Endothelial cell of umbilical vein (primary cell): ENCODE data around the gene CXCR5. TPM values are rescaled to one million over a fixed set of nuclear protein-coding genes. Genes with fewer than 3 reads are reported as not detected.

ENCODE experiments used
- BruUV-seq: library from RNA; stranded (reverse); fragments of 400-500 nt; replicated peaks from 2 replicates; lab custom pipeline; 2021; lab: Mats Ljungman, UMichigan
- CTCF ChIA-PET: fragments of 300-600, 350-600 bp; sonication (Branson Sonifier 250); formaldehyde crosslinking; loops from one replicate; lab custom pipeline; 2021; ENCODE audit warnings: antibody characterized with exemption, inconsistent platforms; lab: Charles Lee
- POLR2A ChIA-PET: fragments of 300-600, 350-600 bp; sonication (Branson Sonifier 250); formaldehyde crosslinking; loops from one replicate; lab custom pipeline; 2021; ENCODE audit warnings: antibody characterized with exemption, inconsistent platforms; lab: Charles Lee
- DNase-seq: peaks from one replicate; pipeline ENCODE4 v3.0.0-alpha.2; 2011; ENCODE audit warnings: low read depth, low spot score
- FAIRE-seq: peaks from 2 replicates; lab custom pipeline; 2011; peaks lifted over from hg19 to GRCh38; lab: Jason Lieb, UNC
- H2AFZ ChIP-seq: 2 replicates; pipeline ENCODE4 v1.6.0; 2012; ENCODE audit warnings: low read depth, low read length, control low read depth, inconsistent platforms
- H3K27ac ChIP-seq: 2 replicates; pipeline ENCODE4 v1.5.1; 2011; ENCODE audit warnings: low read depth, mild to moderate bottlenecking, control low read depth, low read length, moderate library complexity; ENCODE audit not compliant: insufficient read depth
- H3K27me3 ChIP-seq, 2 experiments: 2 replicates each; pipeline versions ENCODE4 v1.6.0 to v1.6.1; 2011; ENCODE audit warnings: low read length in 2 of 2, mixed read lengths in 1 of 2; ENCODE audit not compliant: control insufficient read depth in 2 of 2, insufficient read depth in 2 of 2
- H3K36me3 ChIP-seq, 2 experiments: 2 replicates in 1 of 2; 3 replicates in 1 of 2; pipeline ENCODE4 v1.5.1; 2011; ENCODE audit warnings: low read length in 2 of 2, mild to moderate bottlenecking in 1 of 2, moderate library complexity in 1 of 2; ENCODE audit not compliant: control insufficient read depth in 2 of 2, insufficient read depth in 2 of 2; ENCODE audit errors: extremely low read depth in 1 of 2
- H3K4me1 ChIP-seq: 3 replicates; pipeline ENCODE4 v1.5.1; 2011; ENCODE audit warnings: mild to moderate bottlenecking, low read length; ENCODE audit not compliant: control insufficient read depth, insufficient read depth; ENCODE audit errors: extremely low read depth
- H3K4me2 ChIP-seq: 2 replicates; pipeline ENCODE4 v1.6.1; 2011; ENCODE audit warnings: low read length, control low read depth, mixed read lengths; ENCODE audit not compliant: insufficient read depth
- H3K4me3 ChIP-seq, 3 experiments: fragments of 200-600 bp in 1 of 3; sonication (generic), shearing (Covaris generic) in 1 of 3; replicated peaks in 1 of 3; 2 replicates each; pipeline ENCODE4 v1.5.1; 2011 to 2016; ENCODE audit warnings: control low read depth in 3 of 3, low read length in 3 of 3, mild to moderate bottlenecking in 2 of 3, inconsistent platforms in 1 of 3, low read depth in 1 of 3, moderate library complexity in 1 of 3; ENCODE audit not compliant: insufficient read depth in 1 of 3
- H3K79me2 ChIP-seq: 2 replicates; pipeline ENCODE4 v1.6.0; 2012; ENCODE audit warnings: low read length, inconsistent platforms; ENCODE audit not compliant: control insufficient read depth, insufficient read depth
- H3K9ac ChIP-seq: replicated peaks from 2 replicates; pipeline ENCODE3; 2011; ENCODE audit warnings: low read length, control low read depth; ENCODE audit not compliant: insufficient read depth; ENCODE audit errors: extremely low read depth
- H3K9me1 ChIP-seq: replicated peaks from 3 replicates; pipeline ENCODE4 v1.6.0; 2011; ENCODE audit warnings: mild to moderate bottlenecking, low read length; ENCODE audit not compliant: control insufficient read depth, insufficient read depth; ENCODE audit errors: extremely low read depth
- H3K9me3 ChIP-seq: replicated peaks from 2 replicates; pipeline ENCODE4 v1.5.1; 2012; ENCODE audit warnings: low read length, inconsistent platforms; ENCODE audit not compliant: control insufficient read depth, insufficient read depth
- H4K20me1 ChIP-seq: replicated peaks from 2 replicates; pipeline ENCODE3; 2011; ENCODE audit warnings: mild to moderate bottlenecking, low read length; ENCODE audit not compliant: control insufficient read depth, insufficient read depth; ENCODE audit errors: extremely low read depth
- FOS ChIP-seq: IDR thresholded peaks from 2 replicates; pipeline ENCODE4 v1.6.1; 2011; ENCODE audit warnings: mild to moderate bottlenecking, low read length, moderate library complexity, borderline replicate concordance; ENCODE audit not compliant: insufficient read depth
- GATA2 ChIP-seq: IDR thresholded peaks from 2 replicates; pipeline ENCODE4 v1.7.0; 2011; ENCODE audit warnings: low read depth, mild to moderate bottlenecking, moderate library complexity, mixed read lengths, low read length; ENCODE audit not compliant: insufficient read length, insufficient read depth
- JUN ChIP-seq: IDR thresholded peaks from 2 replicates; pipeline ENCODE4 v1.6.1; 2011; ENCODE audit warnings: borderline replicate concordance, low read depth; ENCODE audit not compliant: insufficient read length, insufficient read depth
- MYC ChIP-seq: IDR thresholded peaks from one replicate; pipeline ENCODE4 v1.6.1; 2011; ENCODE audit warnings: mild to moderate bottlenecking, low read depth, low read length
- POLR2A ChIP-seq: IDR thresholded peaks from 2 replicates; pipeline ENCODE4 v1.6.1; 2012; ENCODE audit warnings: low read depth, mild to moderate bottlenecking, control low read depth, low read length
- POLR2AphosphoS5 ChIP-seq: IDR thresholded peaks from 2 replicates; pipeline ENCODE4 v1.6.1; 2012; ENCODE audit warnings: low read depth, mild to moderate bottlenecking, control low read depth, low read length, moderate library complexity; ENCODE audit not compliant: insufficient read depth
- dilution Hi-C: fragments of 300-500 bp; cut with MboI; formaldehyde crosslinking; loops from one replicate; pipeline ENCODE4 v1.15.0; 2019; ENCODE audit warnings: low sequenced_read_pairs; ENCODE audit not compliant: extremely low pct_ligation_motif_present
- intact Hi-C: fragments of 100-400 bp; cut with micrococcal nuclease; formaldehyde crosslinking; loops from one replicate; pipeline ENCODE4 v1.10.0; 2022
- polyA plus RNA-seq, 4 experiments: library from polyadenylated mRNA; depleted of rRNA in 3 of 4; stranded (reverse) in 3 of 4; unstranded in 1 of 4; fragments of >200 nt; gene quantifications; 2 replicates each; pipeline versions ENCODE4 v1.2.1 to v1.2.3, GENCODE V29; 2011 to 2012; ENCODE audit warnings: missing spikeins in 1 of 4
- total RNA-seq: library from RNA; stranded (reverse); gene quantifications from 2 replicates; pipeline ENCODE4 v1.2.3, GENCODE V29; 2021
- TF ChIP-seq, protein P1 (sequence below), 2 donors: IDR thresholded peaks; 1 replicate in 1 of 2; 2 replicates in 1 of 2; pipeline ENCODE4 v1.5.1; 2011; ENCODE audit warnings: low read length in 2 of 2, mild to moderate bottlenecking in 2 of 2, moderate library complexity in 2 of 2, control low read depth in 1 of 2, inconsistent platforms in 1 of 2, low read depth in 1 of 2; ENCODE audit not compliant: insufficient read depth in 1 of 2; ENCODE audit errors: extremely low read depth in 1 of 2
- TF ChIP-seq, protein P2 (sequence below): IDR thresholded peaks from 2 replicates; pipeline ENCODE4 v1.6.1; 2011; ENCODE audit not compliant: insufficient read depth, insufficient read length

Gene CXCR5
- total and polyA plus RNA-seq, 2 donors (not counting 3 experiments of a cell fraction or from before 2014, with no cell fraction given), result not detected

DNA sequence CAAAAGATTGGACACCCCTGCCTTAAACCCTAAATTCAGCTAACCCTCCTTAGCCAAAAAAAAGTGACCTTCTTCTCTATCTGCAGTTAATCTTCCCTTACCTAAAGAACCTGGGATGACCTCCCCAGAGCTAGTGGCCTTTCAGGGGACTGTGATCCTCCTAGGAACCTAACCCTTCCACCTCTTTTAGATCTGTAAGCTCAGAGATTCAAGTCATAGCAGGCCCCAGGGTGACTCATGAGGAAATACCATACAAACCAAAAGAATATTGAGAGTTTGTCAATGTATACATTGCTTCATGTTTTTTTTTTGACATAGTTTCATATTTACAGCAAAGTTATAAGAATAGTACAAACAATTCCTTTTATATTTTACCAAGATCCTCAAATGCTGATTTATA, 38.3 kb upstream of the CXCR5 start:
- TF ChIP-seq FOS, result peak; percentile 38
- no peak for TF ChIP-seq GATA2
- dilution Hi-C loops (no loop called here), intact Hi-C loops (no loop called here)
- H3K36me3 ChIP-seq, result no peaks in the 10 kb centered on the region
- H3K4me1 ChIP-seq, result peaks cover 4% of the 10 kb centered on the region
- CTCF ChIA-PET, result interaction anchor here (0.6 to 1.2 kb wide), 3 partner anchors 15 to 53 kb away, joined by 3 to 4 read pairs (median 4); no protein-coding TSS in a partner anchor
- H3K4me2 ChIP-seq, result no peak overlapping the region
- BruUV-seq, result no TSS peak
- no peak overlapping the region for H3K4me3 ChIP-seq
- no peaks in the 10 kb centered on the region for H3K79me2 ChIP-seq
- no peaks in the 10 kb centered on the region for H4K20me1 ChIP-seq
- no peak overlapping the region for H2AFZ ChIP-seq
- H3K9ac ChIP-seq, result no peak overlapping the region
- no peaks in the 10 kb centered on the region for H3K9me3 ChIP-seq
- H3K27ac ChIP-seq, result no peak overlapping the region
- peak; percentile 15 for DNase-seq
- peaks cover 0 to 6% of the 10 kb centered on the region in 2 experiments for H3K27me3 ChIP-seq
- POLR2A ChIA-PET, result interaction anchor here (0.6 kb wide), 1 partner anchor 19 kb away, joined by 4 read pairs; no protein-coding TSS in a partner anchor
- peak; percentile 58 for FAIRE-seq
- H3K9me1 ChIP-seq, result no peaks in the 10 kb centered on the region

DNA sequence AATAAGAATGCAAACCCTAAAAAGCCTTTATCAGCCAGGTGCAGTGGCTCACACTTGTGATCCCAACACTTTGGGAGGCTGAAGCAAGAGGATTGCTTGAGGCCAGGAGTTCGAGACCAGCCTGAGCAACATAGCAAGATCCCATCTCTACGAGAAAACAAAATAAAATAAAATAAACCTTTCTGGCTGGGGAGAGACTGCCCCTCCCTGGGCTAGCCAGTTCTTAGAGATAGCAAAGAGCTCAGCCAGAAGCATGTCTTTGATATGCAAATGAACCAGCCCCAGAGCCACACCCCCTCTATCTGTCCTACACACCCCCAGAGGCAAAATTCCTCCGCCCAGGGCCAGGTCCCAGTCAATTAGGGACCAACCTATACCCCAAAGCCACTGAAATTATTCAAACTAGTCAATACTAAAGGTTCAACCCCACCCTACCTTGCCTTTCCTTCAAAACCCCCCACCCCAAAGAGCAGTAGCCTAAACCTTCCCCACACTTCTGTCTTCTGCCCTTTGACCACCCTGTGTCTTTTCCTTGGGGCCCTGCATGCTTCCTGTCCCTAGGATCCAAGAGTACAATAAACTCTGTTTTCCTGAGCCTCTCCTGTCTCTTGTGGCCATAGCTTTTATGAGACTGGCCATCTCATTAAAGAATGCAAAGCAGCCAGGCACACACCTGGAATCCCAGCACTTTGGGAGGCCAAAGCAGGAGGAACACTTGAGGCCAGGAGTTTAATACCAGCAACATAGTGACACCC, 37.3 kb upstream of the CXCR5 start:
- H3K36me3 ChIP-seq, result no peaks in the 10 kb centered on the region
- DNase-seq (no peak), FAIRE-seq (no peak)
- BruUV-seq, result no TSS peak
- no peak overlapping the region for H3K4me2 ChIP-seq
- no peaks in the 10 kb centered on the region for H3K9me1 ChIP-seq
- H3K27ac ChIP-seq, result no peak overlapping the region
- dilution Hi-C loops (no loop called here), intact Hi-C loops (no loop called here)
- TF ChIP-seq FOS (no peak), GATA2 (no peak), POLR2A (no peak), JUN (no peak), MYC (no peak), POLR2AphosphoS5 (no peak)
- TF ChIP-seq, protein P1, sequence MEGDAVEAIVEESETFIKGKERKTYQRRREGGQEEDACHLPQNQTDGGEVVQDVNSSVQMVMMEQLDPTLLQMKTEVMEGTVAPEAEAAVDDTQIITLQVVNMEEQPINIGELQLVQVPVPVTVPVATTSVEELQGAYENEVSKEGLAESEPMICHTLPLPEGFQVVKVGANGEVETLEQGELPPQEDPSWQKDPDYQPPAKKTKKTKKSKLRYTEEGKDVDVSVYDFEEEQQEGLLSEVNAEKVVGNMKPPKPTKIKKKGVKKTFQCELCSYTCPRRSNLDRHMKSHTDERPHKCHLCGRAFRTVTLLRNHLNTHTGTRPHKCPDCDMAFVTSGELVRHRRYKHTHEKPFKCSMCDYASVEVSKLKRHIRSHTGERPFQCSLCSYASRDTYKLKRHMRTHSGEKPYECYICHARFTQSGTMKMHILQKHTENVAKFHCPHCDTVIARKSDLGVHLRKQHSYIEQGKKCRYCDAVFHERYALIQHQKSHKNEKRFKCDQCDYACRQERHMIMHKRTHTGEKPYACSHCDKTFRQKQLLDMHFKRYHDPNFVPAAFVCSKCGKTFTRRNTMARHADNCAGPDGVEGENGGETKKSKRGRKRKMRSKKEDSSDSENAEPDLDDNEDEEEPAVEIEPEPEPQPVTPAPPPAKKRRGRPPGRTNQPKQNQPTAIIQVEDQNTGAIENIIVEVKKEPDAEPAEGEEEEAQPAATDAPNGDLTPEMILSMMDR (IDR thresholded peaks at IDR 0.05; ENCODE audit: extremely low read depth in 1 of 2, insufficient read depth in 1 of 2, low read depth in 1 of 2, low read length in 2 of 2), result no peak
- TF ChIP-seq, protein P2, sequence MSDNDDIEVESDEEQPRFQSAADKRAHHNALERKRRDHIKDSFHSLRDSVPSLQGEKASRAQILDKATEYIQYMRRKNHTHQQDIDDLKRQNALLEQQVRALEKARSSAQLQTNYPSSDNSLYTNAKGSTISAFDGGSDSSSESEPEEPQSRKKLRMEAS, result no peak
- H3K27me3 ChIP-seq, result peaks cover 0 to 6% of the 10 kb centered on the region in 2 experiments
- H2AFZ ChIP-seq, result no peak overlapping the region
- ChIA-PET POLR2A (no interaction called here), CTCF (no interaction called here)
- H4K20me1 ChIP-seq, result no peaks in the 10 kb centered on the region
- no peak overlapping the region for H3K9ac ChIP-seq
- no peaks in the 10 kb centered on the region for H3K9me3 ChIP-seq
- no peaks in the 10 kb centered on the region for H3K79me2 ChIP-seq
- peaks cover 4% of the 10 kb centered on the region for H3K4me1 ChIP-seq
- H3K4me3 ChIP-seq, result no peak overlapping the region
